ENCODE data around the gene GRIFIN. TPM values are rescaled to one million over a fixed set of nuclear protein-coding genes. Genes with fewer than 3 reads are reported as not detected.

Gene GRIFIN
- total and polyA plus RNA-seq, 2 donors (not counting 1 experiment from before 2014, with no cell fraction given) = not detected

DNA sequence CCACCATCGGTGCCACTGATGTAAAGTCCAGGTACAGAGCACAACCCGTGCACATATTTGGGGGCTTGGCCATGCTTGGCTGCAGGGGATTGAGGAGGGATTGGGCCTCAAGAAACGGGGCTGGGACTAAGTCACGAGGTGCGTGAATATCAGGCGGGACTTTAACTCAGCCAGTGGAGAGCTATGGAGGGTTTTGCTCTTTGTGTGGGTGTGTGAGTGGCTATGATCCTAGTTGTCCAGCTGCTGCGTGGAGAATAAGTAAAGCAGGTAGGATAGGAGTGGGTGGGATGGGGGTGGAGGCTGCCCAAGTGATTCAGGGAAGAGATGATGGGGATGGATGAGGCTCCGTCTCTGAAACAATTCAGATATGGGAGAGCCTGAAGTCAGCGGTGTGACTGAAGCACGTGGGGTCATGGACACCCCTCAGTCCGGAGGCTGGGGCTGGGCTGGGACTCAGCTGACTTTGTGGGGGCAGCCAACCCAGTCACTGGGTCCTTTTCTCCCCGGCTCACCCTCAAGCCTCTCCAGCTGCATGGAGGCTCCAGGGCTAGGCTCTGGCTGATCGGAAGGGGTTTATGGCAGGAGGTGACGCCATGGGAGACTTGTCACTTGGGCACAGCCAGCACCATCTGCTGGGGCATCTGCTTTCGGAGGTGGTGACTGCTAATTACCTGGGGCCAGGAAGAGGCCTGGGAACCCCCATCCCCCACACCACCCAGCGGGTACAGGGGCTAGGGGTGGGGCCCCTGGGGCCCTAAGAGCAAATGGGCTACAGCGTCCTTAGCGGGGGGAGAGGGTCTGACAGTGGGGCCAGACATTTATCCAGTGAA is 41.7 kb upstream of the GRIFIN start:
- no peaks in the 10 kb centered on the region for H3K27me3 Mint-ChIP-seq
- peaks cover 47% of the 10 kb centered on the region for H3K4me1 Mint-ChIP-seq
- TF ChIP-seq, protein P1, sequence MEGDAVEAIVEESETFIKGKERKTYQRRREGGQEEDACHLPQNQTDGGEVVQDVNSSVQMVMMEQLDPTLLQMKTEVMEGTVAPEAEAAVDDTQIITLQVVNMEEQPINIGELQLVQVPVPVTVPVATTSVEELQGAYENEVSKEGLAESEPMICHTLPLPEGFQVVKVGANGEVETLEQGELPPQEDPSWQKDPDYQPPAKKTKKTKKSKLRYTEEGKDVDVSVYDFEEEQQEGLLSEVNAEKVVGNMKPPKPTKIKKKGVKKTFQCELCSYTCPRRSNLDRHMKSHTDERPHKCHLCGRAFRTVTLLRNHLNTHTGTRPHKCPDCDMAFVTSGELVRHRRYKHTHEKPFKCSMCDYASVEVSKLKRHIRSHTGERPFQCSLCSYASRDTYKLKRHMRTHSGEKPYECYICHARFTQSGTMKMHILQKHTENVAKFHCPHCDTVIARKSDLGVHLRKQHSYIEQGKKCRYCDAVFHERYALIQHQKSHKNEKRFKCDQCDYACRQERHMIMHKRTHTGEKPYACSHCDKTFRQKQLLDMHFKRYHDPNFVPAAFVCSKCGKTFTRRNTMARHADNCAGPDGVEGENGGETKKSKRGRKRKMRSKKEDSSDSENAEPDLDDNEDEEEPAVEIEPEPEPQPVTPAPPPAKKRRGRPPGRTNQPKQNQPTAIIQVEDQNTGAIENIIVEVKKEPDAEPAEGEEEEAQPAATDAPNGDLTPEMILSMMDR (IDR thresholded peaks at IDR 0.05) = no peak
- no peak for TF ChIP-seq EZH2 (IDR thresholded peaks at IDR 0.05; ENCODE audit: borderline replicate concordance, insufficient read depth, low read depth, low read length, poor library complexity, severe bottlenecking)
- peak overlapping the region in 1 of 2 donors; percentile 75 for H3K27ac ChIP-seq (ENCODE audit: low read length in 2 of 2)
- H3K9me3 Mint-ChIP-seq (ENCODE audit: insufficient read depth) = no peaks in the 10 kb centered on the region
- H3K9ac ChIP-seq (ENCODE audit: low read length) = no peak overlapping the region
- ChIA-PET POLR2A (interaction anchor here (0.8 to 14.9 kb wide), 4 partner anchors 7 to 38 kb away, joined by 3 to 340 read pairs (median 28); partner anchors contain the start of gene BRAT1), CTCF (interaction anchor here (1.3 to 1.6 kb wide), 2 partner anchors 9 to 38 kb away, joined by 3 to 4 read pairs; no protein-coding TSS in a partner anchor)
- ATAC-seq (ENCODE audit: low read depth) = no peak
- H3K27ac Mint-ChIP-seq = peak overlapping the region; percentile 83
- intact Hi-C loops (cut with micrococcal nuclease) = loop anchor here (2.0 kb wide), 1 partner anchor 41 kb away; the partner anchor contains the start of gene GRIFIN
- H3K36me3 ChIP-seq (replicated peaks in 1 of 2; ENCODE audit: control extremely low read depth in 1 of 2, control insufficient read depth in 1 of 2, extremely low read depth in 1 of 2, insufficient read depth in 2 of 2, low read length in 1 of 2) = peaks cover 0 to 17% of the 10 kb centered on the region in 2 experiments
- H3K9me3 ChIP-seq (ENCODE audit: control extremely low read depth in 1 of 3, control insufficient read depth in 2 of 3, insufficient read depth in 1 of 3, low read length in 2 of 3) = no peaks in the 10 kb centered on the region
- no peak overlapping the region for H3K4me3 ChIP-seq (ENCODE audit: control extremely low read depth in 1 of 5, extremely low read depth in 1 of 5, insufficient read depth in 1 of 5, low read depth in 2 of 5, low read length in 4 of 5)
- H4K20me1 ChIP-seq (ENCODE audit: control insufficient read depth, insufficient read depth, low read length, poor library complexity, severe bottlenecking) = peaks cover 29% of the 10 kb centered on the region
- H3K4me1 ChIP-seq (ENCODE audit: control insufficient read depth in 2 of 2, insufficient read depth in 2 of 2, low read length in 2 of 2) = peaks cover 34 to 48% of the 10 kb centered on the region in 2 donors
- H2AFZ ChIP-seq (ENCODE audit: insufficient read depth, low read depth, low read length, poor library complexity, severe bottlenecking) = no peak overlapping the region
- DNase-seq = peak; percentile 44
- peaks cover 42% of the 10 kb centered on the region for H3K79me2 ChIP-seq (ENCODE audit: control insufficient read depth, insufficient read depth, low read length)
- peak overlapping the region; percentile 98 for H3K4me2 ChIP-seq (replicated peaks; ENCODE audit: low read depth, low read length, poor library complexity, severe bottlenecking)
- WGBS (ENCODE audit: insufficient coverage) = 92% methylated on average over 12 of the region's 18 CpGs
- peak overlapping the region; percentile 63 for H3K4me3 Mint-ChIP-seq
- no peaks in the 10 kb centered on the region for H3K27me3 ChIP-seq (replicated peaks in 1 of 4; ENCODE audit: control extremely low read depth in 1 of 4, control insufficient read depth in 3 of 4, insufficient read depth in 4 of 4, low read length in 3 of 4)

DNA sequence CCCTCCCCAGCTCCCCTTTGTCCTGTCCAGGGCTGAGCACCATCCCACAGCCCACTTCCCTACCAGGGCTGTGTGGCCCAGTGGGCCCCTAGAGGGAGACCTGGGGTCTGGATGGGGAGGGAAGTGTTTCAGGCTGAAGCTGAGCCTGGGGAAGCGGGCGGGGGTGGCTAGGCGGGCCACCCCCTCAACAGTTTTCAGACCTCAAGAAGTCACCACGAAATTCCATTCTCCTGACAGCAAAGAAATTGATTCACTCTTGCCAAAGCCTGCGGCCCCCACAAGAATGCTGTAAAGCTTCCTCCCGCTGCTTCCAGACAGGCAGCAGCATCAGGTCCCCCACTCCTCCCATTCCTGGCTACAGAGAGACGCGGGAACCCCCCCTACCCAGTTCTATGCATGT is 40.8 kb upstream of the GRIFIN start:
- Histone ChIP-seq H3K9ac (ENCODE audit: low read length) (no peak overlapping the region), H3K4me3 (ENCODE audit: control extremely low read depth in 1 of 5, extremely low read depth in 1 of 5, insufficient read depth in 1 of 5, low read depth in 2 of 5, low read length in 4 of 5) (no peak overlapping the region), H3K4me2 (replicated peaks; ENCODE audit: low read depth, low read length, poor library complexity, severe bottlenecking) (no peak overlapping the region), H3K4me1 (ENCODE audit: control insufficient read depth in 2 of 2, insufficient read depth in 2 of 2, low read length in 2 of 2) (peaks cover 34 to 48% of the 10 kb centered on the region in 2 donors), H3K27ac (ENCODE audit: low read length in 2 of 2) (no peak overlapping the region), H3K27me3 (replicated peaks in 1 of 4; ENCODE audit: control extremely low read depth in 1 of 4, control insufficient read depth in 3 of 4, insufficient read depth in 4 of 4, low read length in 3 of 4) (no peaks in the 10 kb centered on the region), H3K9me3 (ENCODE audit: control extremely low read depth in 1 of 3, control insufficient read depth in 2 of 3, insufficient read depth in 1 of 3, low read length in 2 of 3) (no peaks in the 10 kb centered on the region), H4K20me1 (ENCODE audit: control insufficient read depth, insufficient read depth, low read length, poor library complexity, severe bottlenecking) (peaks cover 21% of the 10 kb centered on the region), H3K79me2 (ENCODE audit: control insufficient read depth, insufficient read depth, low read length) (peaks cover 36% of the 10 kb centered on the region), H3K36me3 (replicated peaks in 1 of 2; ENCODE audit: control extremely low read depth in 1 of 2, control insufficient read depth in 1 of 2, extremely low read depth in 1 of 2, insufficient read depth in 2 of 2, low read length in 1 of 2) (peaks cover 0 to 9% of the 10 kb centered on the region in 2 experiments), H2AFZ (ENCODE audit: insufficient read depth, low read depth, low read length, poor library complexity, severe bottlenecking) (no peak overlapping the region)
- Mint-ChIP-seq H3K9me3 (ENCODE audit: insufficient read depth) (no peaks in the 10 kb centered on the region), H3K27ac (peak overlapping the region; percentile 83), H3K27me3 (no peaks in the 10 kb centered on the region), H3K4me3 (peak overlapping the region; percentile 63), H3K4me1 (peaks cover 47% of the 10 kb centered on the region)
- CTCF ChIA-PET = interaction anchor here (1.6 kb wide), 1 partner anchor 37 kb away, joined by 3 read pairs; no protein-coding TSS in a partner anchor
- 84% methylated on average over 8 of the region's 8 CpGs for WGBS (ENCODE audit: insufficient coverage)
- DNase-seq (no peak), ATAC-seq (ENCODE audit: low read depth) (no peak)
- POLR2A ChIA-PET = interaction anchor here (1.1 to 14.9 kb wide), 2 partner anchors 7 to 10 kb away, joined by 3 to 340 read pairs; no protein-coding TSS in a partner anchor
- intact Hi-C loops (cut with micrococcal nuclease) = no loop called here
- TF ChIP-seq, protein P1 (IDR thresholded peaks at IDR 0.05) = no peak
- no peak for TF ChIP-seq EZH2 (IDR thresholded peaks at IDR 0.05; ENCODE audit: borderline replicate concordance, insufficient read depth, low read depth, low read length, poor library complexity, severe bottlenecking)
